ENCODE results near the gene CPSF4L. TPM values are rescaled to one million over a fixed set of nuclear protein-coding genes. Genes with fewer than 3 reads are reported as not detected.

The CPSF4L gene
- polyA plus RNA-seq, 3 donors = not detected

DNA sequence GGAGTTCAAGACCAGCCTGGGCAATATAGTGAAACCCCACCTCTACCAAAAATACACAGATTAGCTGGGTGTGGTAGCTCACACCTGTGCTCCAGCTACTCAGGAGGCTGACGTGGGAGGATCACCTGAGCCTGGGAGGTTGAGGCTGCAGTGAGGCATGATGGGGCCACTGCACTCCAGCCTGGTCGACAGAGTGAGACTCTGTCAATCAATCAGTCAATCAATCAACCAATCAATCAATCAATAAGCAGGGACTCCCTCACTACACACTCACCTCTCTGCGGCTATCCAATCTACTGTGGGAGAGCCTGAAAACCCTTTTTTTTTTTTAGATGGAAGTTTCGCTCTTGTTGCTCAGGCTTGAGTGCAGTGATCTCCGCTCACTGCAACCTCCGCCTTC is 31.6 kb downstream of the CPSF4L start:
- DNase-seq = no peak
- Mint-ChIP-seq H3K27me3 (ENCODE audit: low read depth in 3 of 3) (no peaks in the 10 kb centered on the region), H3K4me3 (no peak overlapping the region), H3K9me3 (no peaks in the 10 kb centered on the region), H3K27ac (peak overlapping the region in 1 of 7 donors; percentile 8), H3K4me1 (peaks cover 64% of the 10 kb centered on the region), H3K36me3 (peaks cover 8 to 13% of the 10 kb centered on the region in 2 donors)
- Histone ChIP-seq H3K4me2 (replicated peaks; ENCODE audit: extremely low read depth, low read length, poor library complexity, severe bottlenecking) (no peak overlapping the region), H3K9ac (ENCODE audit: insufficient read depth, low read length, poor library complexity, severe bottlenecking) (no peak overlapping the region), H3K27me3 (ENCODE audit: control insufficient read depth in 2 of 2, insufficient read depth in 2 of 2, low read length in 2 of 2) (no peaks in the 10 kb centered on the region), H3K27ac (ENCODE audit: low read depth in 1 of 2, low read length in 2 of 2) (no peak overlapping the region), H3K79me2 (ENCODE audit: insufficient read depth, low read length) (peaks cover 79% of the 10 kb centered on the region), H3K9me3 (replicated peaks in 1 of 2; ENCODE audit: control insufficient read depth in 1 of 2, insufficient read depth in 1 of 2, low read length in 2 of 2) (no peaks in the 10 kb centered on the region), H3K4me1 (ENCODE audit: control insufficient read depth in 1 of 2, insufficient read depth in 2 of 2, low read length in 2 of 2) (peaks cover 44 to 63% of the 10 kb centered on the region in 2 donors), H2AFZ (ENCODE audit: insufficient read depth, low read depth, low read length, poor library complexity, severe bottlenecking) (no peak overlapping the region), H3K4me3 (replicated peaks in 1 of 3; ENCODE audit: low read depth in 2 of 3, low read length in 3 of 3) (no peak overlapping the region), H3K36me3 (replicated peaks in 1 of 2; ENCODE audit: control insufficient read depth in 1 of 2, insufficient read depth in 2 of 2, low read length in 2 of 2) (peaks cover under 1 to 9% of the 10 kb centered on the region in 2 donors), H4K20me1 (ENCODE audit: insufficient read depth, low read length) (peaks cover 58% of the 10 kb centered on the region)
- WGBS (ENCODE audit: insufficient coverage) = no CpG with 5 or more reads among the region's 6 CpGs
- TF ChIP-seq, protein P1, sequence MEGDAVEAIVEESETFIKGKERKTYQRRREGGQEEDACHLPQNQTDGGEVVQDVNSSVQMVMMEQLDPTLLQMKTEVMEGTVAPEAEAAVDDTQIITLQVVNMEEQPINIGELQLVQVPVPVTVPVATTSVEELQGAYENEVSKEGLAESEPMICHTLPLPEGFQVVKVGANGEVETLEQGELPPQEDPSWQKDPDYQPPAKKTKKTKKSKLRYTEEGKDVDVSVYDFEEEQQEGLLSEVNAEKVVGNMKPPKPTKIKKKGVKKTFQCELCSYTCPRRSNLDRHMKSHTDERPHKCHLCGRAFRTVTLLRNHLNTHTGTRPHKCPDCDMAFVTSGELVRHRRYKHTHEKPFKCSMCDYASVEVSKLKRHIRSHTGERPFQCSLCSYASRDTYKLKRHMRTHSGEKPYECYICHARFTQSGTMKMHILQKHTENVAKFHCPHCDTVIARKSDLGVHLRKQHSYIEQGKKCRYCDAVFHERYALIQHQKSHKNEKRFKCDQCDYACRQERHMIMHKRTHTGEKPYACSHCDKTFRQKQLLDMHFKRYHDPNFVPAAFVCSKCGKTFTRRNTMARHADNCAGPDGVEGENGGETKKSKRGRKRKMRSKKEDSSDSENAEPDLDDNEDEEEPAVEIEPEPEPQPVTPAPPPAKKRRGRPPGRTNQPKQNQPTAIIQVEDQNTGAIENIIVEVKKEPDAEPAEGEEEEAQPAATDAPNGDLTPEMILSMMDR (IDR thresholded peaks at IDR 0.05) = no peak
- intact Hi-C loops (cut with micrococcal nuclease) = loop anchor here in 1 of 2 donors (5.0 kb wide), 1 partner anchor 38 kb away; the partner anchor contains the start of gene COG1

DNA sequence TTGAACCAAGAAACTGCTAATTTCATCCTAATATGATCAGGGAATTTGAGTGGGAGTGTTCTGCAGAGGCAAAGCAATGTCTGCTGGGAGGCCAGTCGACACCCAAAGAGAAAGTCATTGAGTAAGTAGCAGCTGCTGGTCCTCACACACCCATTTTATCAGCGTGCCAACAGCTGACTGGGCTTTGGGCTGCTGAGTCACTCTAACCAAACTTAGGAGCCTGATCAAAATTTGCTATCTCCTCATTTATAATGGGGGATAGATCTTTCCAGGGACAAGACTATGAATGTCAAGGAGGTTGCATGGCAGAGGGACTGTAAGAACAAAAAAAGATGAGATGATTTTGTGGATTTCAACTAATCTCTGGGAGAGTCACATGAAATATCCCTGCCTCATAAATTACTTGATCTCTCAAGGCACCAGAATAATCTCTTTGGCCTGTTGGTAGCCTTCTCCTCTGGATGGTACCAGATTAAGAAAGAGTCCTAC is 32.9 kb downstream of the CPSF4L start:
- no peak overlapping the region for H3K9ac ChIP-seq (ENCODE audit: insufficient read depth, low read length, poor library complexity, severe bottlenecking)
- WGBS (ENCODE audit: insufficient coverage) = no CpG with 5 or more reads among the region's 2 CpGs
- no peaks in the 10 kb centered on the region for H3K9me3 ChIP-seq (replicated peaks in 1 of 2; ENCODE audit: control insufficient read depth in 1 of 2, insufficient read depth in 1 of 2, low read length in 2 of 2)
- peaks cover 70% of the 10 kb centered on the region for H4K20me1 ChIP-seq (ENCODE audit: insufficient read depth, low read length)
- H3K4me3 ChIP-seq (replicated peaks in 1 of 3; ENCODE audit: low read depth in 2 of 3, low read length in 3 of 3) = no peak overlapping the region
- H3K4me2 ChIP-seq (replicated peaks; ENCODE audit: extremely low read depth, low read length, poor library complexity, severe bottlenecking) = no peak overlapping the region
- H2AFZ ChIP-seq (ENCODE audit: insufficient read depth, low read depth, low read length, poor library complexity, severe bottlenecking) = no peak overlapping the region
- Mint-ChIP-seq H3K36me3 (peaks cover 8 to 12% of the 10 kb centered on the region in 2 donors), H3K27me3 (ENCODE audit: low read depth in 3 of 3) (no peaks in the 10 kb centered on the region), H3K27ac (peak overlapping the region; percentile 25 to 80 (median 39)), H3K4me1 (peaks cover 73% of the 10 kb centered on the region), H3K4me3 (peak overlapping the region in 1 of 2 donors; percentile 14), H3K9me3 (no peaks in the 10 kb centered on the region)
- no peaks in the 10 kb centered on the region for H3K27me3 ChIP-seq (ENCODE audit: control insufficient read depth in 2 of 2, insufficient read depth in 2 of 2, low read length in 2 of 2)
- TF ChIP-seq, protein P1 (IDR thresholded peaks at IDR 0.05) = no peak
- peak; percentile 21 to 41 (median 27) for DNase-seq
- H3K36me3 ChIP-seq (replicated peaks in 1 of 2; ENCODE audit: control insufficient read depth in 1 of 2, insufficient read depth in 2 of 2, low read length in 2 of 2) = peaks cover 0 to 8% of the 10 kb centered on the region in 2 donors
- peak overlapping the region in 1 of 2 donors; percentile 56 for H3K27ac ChIP-seq (ENCODE audit: low read depth in 1 of 2, low read length in 2 of 2)
- intact Hi-C loops (cut with micrococcal nuclease) = no loop called here
- H3K4me1 ChIP-seq (ENCODE audit: control insufficient read depth in 1 of 2, insufficient read depth in 2 of 2, low read length in 2 of 2) = peaks cover 51 to 69% of the 10 kb centered on the region in 2 donors
- H3K79me2 ChIP-seq (ENCODE audit: insufficient read depth, low read length) = peaks cover 91% of the 10 kb centered on the region

Data from CD14-positive monocyte (primary cell).